OCI-LY1 (cell line): ENCODE data around the gene B9D1.

Experiments
- H2AFZ ChIP-seq: fragments of 200-600 bp; sonication (generic), shearing (Covaris generic); 2 replicates; pipeline ENCODE4 v1.6.0; 2014; ENCODE audit warnings: antibody characterized with exemption, mild to moderate bottlenecking, low read length
- H3F3A ChIP-seq: fragments of 200-600 bp; sonication (generic), shearing (Covaris generic); 2 replicates; pipeline ENCODE4 v1.6.0; 2014; ENCODE audit warnings: mild to moderate bottlenecking, antibody characterized with exemption, low read length, moderate library complexity; ENCODE audit not compliant: insufficient read depth
- H3K27ac ChIP-seq: fragments of 200-600 bp; sonication (generic); 2 replicates; pipeline ENCODE4 v1.5.1; 2014; ENCODE audit warnings: low read length, mixed run types, mild to moderate bottlenecking, low read depth; ENCODE audit not compliant: poor library complexity, severe bottlenecking
- H3K27me3 ChIP-seq: fragments of 200-600 bp; sonication (generic); 2 replicates; pipeline ENCODE4 v1.6.0; 2014; ENCODE audit warnings: antibody characterized with exemption, mild to moderate bottlenecking, low read length, moderate library complexity; ENCODE audit not compliant: insufficient read depth
- H3K36me3 ChIP-seq: fragments of 200-600 bp; sonication (generic); 2 replicates; pipeline ENCODE4 v1.6.1; 2014; ENCODE audit warnings: mild to moderate bottlenecking, antibody characterized with exemption, low read length, moderate library complexity, mixed read lengths; ENCODE audit not compliant: insufficient read depth
- H3K4me1 ChIP-seq: fragments of 200-600 bp; sonication (generic); 2 replicates; pipeline ENCODE4 v1.5.1; 2014; ENCODE audit warnings: mild to moderate bottlenecking, low read length, moderate library complexity; ENCODE audit not compliant: insufficient read depth, severe bottlenecking
- H3K4me2 ChIP-seq: fragments of 200-600 bp; sonication (generic), shearing (Covaris generic); 2 replicates; pipeline ENCODE4 v1.6.1; 2014; ENCODE audit warnings: low read length
- H3K4me3 ChIP-seq: fragments of 200-600 bp; sonication (generic); 2 replicates; pipeline ENCODE4 v1.5.1; 2014; ENCODE audit warnings: low read length, low read depth, mild to moderate bottlenecking, mixed read lengths; ENCODE audit not compliant: poor library complexity, severe bottlenecking
- H3K79me2 ChIP-seq: fragments of 200-600 bp; shearing (Covaris generic); 2 replicates; pipeline ENCODE4 v1.6.1; 2016; ENCODE audit warnings: mixed run types, low read length, mixed read lengths; ENCODE audit not compliant: insufficient read depth
- H3K9ac ChIP-seq: fragments of 200-600 bp; sonication (generic), shearing (Covaris generic); 2 replicates; pipeline ENCODE4 v1.6.1; 2014; ENCODE audit warnings: mild to moderate bottlenecking, low read length, mixed read lengths
- H3K9me2 ChIP-seq: fragments of 200-600 bp; sonication (generic), shearing (Covaris generic); 2 replicates; pipeline ENCODE4 v1.6.1; 2014; ENCODE audit warnings: low read depth, mild to moderate bottlenecking, low read length, mixed read lengths
- H3K9me3 ChIP-seq: fragments of 200-600 bp; shearing (Covaris generic); 2 replicates; pipeline ENCODE4 v1.6.1; 2014; ENCODE audit warnings: low read length, mixed read lengths
- H4K20me1 ChIP-seq: fragments of 200-600 bp; sonication (generic), shearing (Covaris generic); 2 replicates; pipeline ENCODE4 v1.6.0; 2016; ENCODE audit warnings: mild to moderate bottlenecking, low read length; ENCODE audit not compliant: insufficient read depth
- CTCF ChIP-seq: fragments of 200-600 bp; sonication (generic), shearing (Covaris generic); IDR thresholded peaks from 2 replicates; pipeline ENCODE4 v1.5.1; 2017; ENCODE audit warnings: mild to moderate bottlenecking, antibody characterized with exemption, low read length, moderate library complexity, mixed read lengths
- EZH2 ChIP-seq: fragments of 200-600 bp; sonication (generic), shearing (Covaris generic); IDR thresholded peaks from 2 replicates; pipeline ENCODE4 v1.8.0; 2017; ENCODE audit warnings: borderline replicate concordance, mixed run types, mild to moderate bottlenecking, antibody characterized with exemption, low read length, moderate library complexity, mixed read lengths

B9D1 gene

GRCh38 chr17:19341211-19341631 lies 21.3 kb downstream of the B9D1 start:
- Histone ChIP-seq H3K27me3 (no peaks in the 10 kb centered on the region), H3K36me3 (no peaks in the 10 kb centered on the region), H3K4me1 (no peaks in the 10 kb centered on the region), H3K4me3 (no peak overlapping the region), H3K9ac (no peak overlapping the region), H3K9me3 (no peaks in the 10 kb centered on the region), H3F3A (no peaks in the 10 kb centered on the region), H4K20me1 (no peaks in the 10 kb centered on the region), H3K4me2 (no peak overlapping the region), H3K79me2 (no peaks in the 10 kb centered on the region), H3K9me2 (no peaks in the 10 kb centered on the region), H3K27ac (no peak overlapping the region), H2AFZ (no peak overlapping the region)
- TF ChIP-seq EZH2 (no peak), CTCF (no peak)

- Histone ChIP-seq H3K27ac (no peak overlapping the region), H3F3A (no peaks in the 10 kb centered on the region), H3K27me3 (no peaks in the 10 kb centered on the region), H3K9me3 (no peaks in the 10 kb centered on the region), H3K9ac (no peak overlapping the region), H3K4me1 (no peaks in the 10 kb centered on the region), H3K36me3 (no peaks in the 10 kb centered on the region), H3K79me2 (no peaks in the 10 kb centered on the region), H3K4me3 (no peak overlapping the region), H3K4me2 (no peak overlapping the region), H2AFZ (no peak overlapping the region), H3K9me2 (no peaks in the 10 kb centered on the region), H4K20me1 (no peaks in the 10 kb centered on the region)
- no peak for TF ChIP-seq CTCF
These were observed 23.1 kb downstream of the B9D1 start for GRCh38 chr17:19339341-19339815.

GRCh38 chr17:19338031-19338990 lies 24.2 kb downstream of the B9D1 start:
- no peaks in the 10 kb centered on the region for H3K27me3 ChIP-seq
- H3K9me3 ChIP-seq: no peaks in the 10 kb centered on the region
- H3K9me2 ChIP-seq: no peaks in the 10 kb centered on the region
- H3K27ac ChIP-seq: no peak overlapping the region
- no peak overlapping the region for H3K4me3 ChIP-seq
- TF ChIP-seq CTCF: peak; percentile 79
- TF ChIP-seq EZH2: no peak
- no peaks in the 10 kb centered on the region for H3K79me2 ChIP-seq
- H4K20me1 ChIP-seq: no peaks in the 10 kb centered on the region
- no peak overlapping the region for H3K9ac ChIP-seq
- no peaks in the 10 kb centered on the region for H3K36me3 ChIP-seq
- H3K4me2 ChIP-seq: no peak overlapping the region
- no peaks in the 10 kb centered on the region for H3F3A ChIP-seq
- no peak overlapping the region for H2AFZ ChIP-seq
- H3K4me1 ChIP-seq: no peaks in the 10 kb centered on the region
